Gastroesophageal sphincter (tissue), 3 donors: ENCODE data around the gene FOLR3.

Source experiments
- CTCF ChIP-seq, 4 experiments: fragments of 200-600 bp in 2 of 4; fragments of 450-650 bp in 2 of 4; sonication (generic) in 1 of 4; IDR thresholded peaks; one replicate each; pipeline ENCODE4 v1.5.1; 2017 to 2019; ENCODE audit warnings: antibody characterized with exemption in 4 of 4, mild to moderate bottlenecking in 2 of 4, moderate library complexity in 2 of 4
- POLR2AphosphoS5 ChIP-seq: sonication (generic); formaldehyde crosslinking; IDR thresholded peaks from one replicate; pipeline ENCODE4 v1.6.1; 2017; ENCODE audit warnings: antibody characterized with exemption

- TF ChIP-seq POLR2AphosphoS5 (no peak), CTCF (IDR thresholded peaks at IDR 0.05) (no peak)
These were observed 5.1 kb downstream of the FOLR3 start for GRCh38 chr11:72140661-72141060.
